ENCODE results near the gene AFF2.

AFF2 gene

GRCh38 chrX:148588649-148589310 is 88.4 kb downstream of the AFF2 start:
- DNase-seq (ENCODE audit: low read depth), result no peak

- DNase-seq (ENCODE audit: low read depth), result no peak
Measured at GRCh38 chrX:148592595-148592994, 92.2 kb downstream of the AFF2 start.

- DNase-seq (ENCODE audit: low read depth), result no peak
Measured at GRCh38 chrX:148593146-148593545, 92.7 kb downstream of the AFF2 start.

GRCh38 chrX:148593987-148594386 is 93.6 kb downstream of the AFF2 start:
- no peak for DNase-seq (ENCODE audit: low read depth)

- no peak for DNase-seq (ENCODE audit: low read depth)
Measured at GRCh38 chrX:148599404-148599803, 99.0 kb downstream of the AFF2 start.

GRCh38 chrX:148600131-148600530 is 99.7 kb downstream of the AFF2 start:
- DNase-seq (ENCODE audit: low read depth), result no peak

GRCh38 chrX:148600581-148600980 is 100.2 kb downstream of the AFF2 start:
- DNase-seq (ENCODE audit: low read depth), result no peak

- DNase-seq (ENCODE audit: low read depth), result no peak
Measured at GRCh38 chrX:148601034-148601433, 100.6 kb downstream of the AFF2 start.

GRCh38 chrX:148609515-148610327 is 109.3 kb downstream of the AFF2 start:
- no peak for DNase-seq (ENCODE audit: low read depth)

GRCh38 chrX:148610328-148610698 is 109.9 kb downstream of the AFF2 start:
- DNase-seq (ENCODE audit: low read depth), result no peak

GRCh38 chrX:148611993-148612392 is 111.6 kb downstream of the AFF2 start:
- no peak for DNase-seq (ENCODE audit: low read depth)

GRCh38 chrX:148612431-148612830 is 112.0 kb downstream of the AFF2 start:
- no peak for DNase-seq (ENCODE audit: low read depth)

GRCh38 chrX:148613636-148614035 is 113.2 kb downstream of the AFF2 start:
- no peak for DNase-seq (ENCODE audit: low read depth)

- no peak for DNase-seq (ENCODE audit: low read depth)
Measured at GRCh38 chrX:148615491-148615890, 115.1 kb downstream of the AFF2 start.

GRCh38 chrX:148618470-148619445 is 118.3 kb downstream of the AFF2 start:
- DNase-seq (ENCODE audit: low read depth), result no peak

GRCh38 chrX:148620023-148620422 is 119.6 kb downstream of the AFF2 start:
- DNase-seq (ENCODE audit: low read depth), result no peak

- DNase-seq (ENCODE audit: low read depth), result no peak
Measured at GRCh38 chrX:148624951-148625474, 124.6 kb downstream of the AFF2 start.

GRCh38 chrX:148628621-148629020 is 128.2 kb downstream of the AFF2 start:
- DNase-seq (ENCODE audit: low read depth), result no peak

- no peak for DNase-seq (ENCODE audit: low read depth)
Measured at GRCh38 chrX:148629434-148629833, 129.0 kb downstream of the AFF2 start.

GRCh38 chrX:148632444-148632843 is 132.0 kb downstream of the AFF2 start:
- no peak for DNase-seq (ENCODE audit: low read depth)

- no peak for DNase-seq (ENCODE audit: low read depth)
Measured at GRCh38 chrX:148633218-148633908, 132.9 kb downstream of the AFF2 start.
